Skin epidermis (tissue), 12 donors: ENCODE data around the gene RBFOX1.

ENCODE experiments used
- H3K27ac ChIP-seq, 21 experiments: fragments of 200-600 bp; sonication (generic) in 11 of 21; one replicate each; pipeline ENCODE4 v1.5.0; 2020; ENCODE audit warnings: mild to moderate bottlenecking in 3 of 21, inconsistent platforms in 2 of 21, moderate library complexity in 2 of 21
- H3K4me3 ChIP-seq, 7 experiments: fragments of 200-600 bp; sonication (generic) in 2 of 7; one replicate each; pipeline ENCODE4 v1.5.0; 2020; ENCODE audit warnings: inconsistent platforms in 2 of 7, mild to moderate bottlenecking in 2 of 7, moderate library complexity in 1 of 7

Gene RBFOX1

GRCh38 chr16:7628981-7629380, 296.3 kb downstream of the RBFOX1 start:
- H3K27ac ChIP-seq = no peak overlapping the region

GRCh38 chr16:7629571-7629970, 296.9 kb downstream of the RBFOX1 start:
- Histone ChIP-seq H3K4me3 (no peak overlapping the region), H3K27ac (no peak overlapping the region)

More at GRCh38 chr16:7628981-7629380, 296.3 kb downstream of the RBFOX1 start:
- H3K4me3 ChIP-seq = no peak overlapping the region

- no peak overlapping the region for H3K27ac ChIP-seq
- no peak overlapping the region for H3K4me3 ChIP-seq
Measured at GRCh38 chr16:7637446-7637845, 304.8 kb downstream of the RBFOX1 start.

GRCh38 chr16:7638306-7638705, 305.7 kb downstream of the RBFOX1 start:
- no peak overlapping the region for H3K27ac ChIP-seq

GRCh38 chr16:7640334-7640733, 307.7 kb downstream of the RBFOX1 start:
- Histone ChIP-seq H3K27ac (no peak overlapping the region), H3K4me3 (no peak overlapping the region)

More at GRCh38 chr16:7638306-7638705, 305.7 kb downstream of the RBFOX1 start:
- H3K4me3 ChIP-seq = no peak overlapping the region

GRCh38 chr16:7644176-7644575, 311.5 kb downstream of the RBFOX1 start:
- no peak overlapping the region for H3K27ac ChIP-seq
- no peak overlapping the region for H3K4me3 ChIP-seq

GRCh38 chr16:7644811-7645210, 312.2 kb downstream of the RBFOX1 start:
- H3K4me3 ChIP-seq = no peak overlapping the region
- no peak overlapping the region for H3K27ac ChIP-seq

- H3K4me3 ChIP-seq = no peak overlapping the region
- no peak overlapping the region for H3K27ac ChIP-seq
Measured at GRCh38 chr16:7646821-7647500, 314.3 kb downstream of the RBFOX1 start.

GRCh38 chr16:7650431-7650830, 317.8 kb downstream of the RBFOX1 start:
- Histone ChIP-seq H3K4me3 (no peak overlapping the region), H3K27ac (no peak overlapping the region)

GRCh38 chr16:7651803-7652570, 319.3 kb downstream of the RBFOX1 start:
- Histone ChIP-seq H3K27ac (no peak overlapping the region), H3K4me3 (no peak overlapping the region)

GRCh38 chr16:7653746-7654461, 321.3 kb downstream of the RBFOX1 start:
- Histone ChIP-seq H3K4me3 (no peak overlapping the region), H3K27ac (no peak overlapping the region)

- H3K27ac ChIP-seq = no peak overlapping the region
Measured at GRCh38 chr16:7675628-7676027, 343.0 kb downstream of the RBFOX1 start.

GRCh38 chr16:7680296-7680695, 347.7 kb downstream of the RBFOX1 start:
- no peak overlapping the region for H3K27ac ChIP-seq

More at GRCh38 chr16:7675628-7676027, 343.0 kb downstream of the RBFOX1 start:
- H3K4me3 ChIP-seq = no peak overlapping the region

GRCh38 chr16:7688811-7689210, 356.2 kb downstream of the RBFOX1 start:
- Histone ChIP-seq H3K27ac (no peak overlapping the region), H3K4me3 (no peak overlapping the region)

More at GRCh38 chr16:7680296-7680695, 347.7 kb downstream of the RBFOX1 start:
- no peak overlapping the region for H3K4me3 ChIP-seq

GRCh38 chr16:7689234-7689633, 356.6 kb downstream of the RBFOX1 start:
- no peak overlapping the region for H3K4me3 ChIP-seq
- H3K27ac ChIP-seq = no peak overlapping the region

- no peak overlapping the region for H3K27ac ChIP-seq
- no peak overlapping the region for H3K4me3 ChIP-seq
Measured at GRCh38 chr16:7691533-7691932, 358.9 kb downstream of the RBFOX1 start.

GRCh38 chr16:7703672-7704071, 371.0 kb downstream of the RBFOX1 start:
- Histone ChIP-seq H3K4me3 (no peak overlapping the region), H3K27ac (no peak overlapping the region)

GRCh38 chr16:7705885-7706284, 373.2 kb downstream of the RBFOX1 start:
- Histone ChIP-seq H3K27ac (no peak overlapping the region), H3K4me3 (no peak overlapping the region)

GRCh38 chr16:7709186-7709585, 376.5 kb downstream of the RBFOX1 start:
- H3K4me3 ChIP-seq = no peak overlapping the region
- no peak overlapping the region for H3K27ac ChIP-seq

GRCh38 chr16:7713244-7713643, 380.6 kb downstream of the RBFOX1 start:
- Histone ChIP-seq H3K4me3 (no peak overlapping the region), H3K27ac (no peak overlapping the region)

GRCh38 chr16:7714775-7715174, 382.1 kb downstream of the RBFOX1 start:
- Histone ChIP-seq H3K4me3 (no peak overlapping the region), H3K27ac (no peak overlapping the region)
